K562 (cell line): ENCODE measurements around the gene PCSK6. TPM values are rescaled to one million over a fixed set of nuclear protein-coding genes. Genes with fewer than 3 reads are reported as not detected.

Source experiments
- ARID3A ChIP-seq: IDR thresholded peaks from 2 replicates; pipeline ENCODE4 v1.6.1; 2012; ENCODE audit warnings: low read depth, low read length, improper control_type of control experiment, borderline replicate concordance
- ELF4 ChIP-seq: fragments of 450-650 bp; formaldehyde crosslinking; IDR thresholded peaks from 2 replicates; pipeline ENCODE4 v1.4.0; 2022; ENCODE audit warnings: missing genetic modification characterization
- EP300 ChIP-seq: IDR thresholded peaks from 2 replicates; pipeline ENCODE4 v1.6.1; 2012; ENCODE audit warnings: low read length, improper control_type of control experiment
- GTF2A2 ChIP-seq: IDR thresholded peaks from 2 replicates; pipeline ENCODE4 v1.6.1; 2016; ENCODE audit warnings: mild to moderate bottlenecking, missing genetic modification characterization, missing compliant biosample characterization
- MEF2A ChIP-seq: IDR thresholded peaks from 2 replicates; pipeline ENCODE4 v1.6.1; 2011; ENCODE audit warnings: low read depth, mild to moderate bottlenecking, low read length, moderate library complexity; ENCODE audit not compliant: control insufficient read depth
- PPARD ChIP-seq: fragments of 250-450 bp; sonication (Bioruptor Pico); IDR thresholded peaks from 2 replicates; pipeline ENCODE4 v1.8.0; 2022; ENCODE audit warnings: inconsistent platforms, mild to moderate bottlenecking, moderate library complexity
- TEAD2 ChIP-seq: fragments of 450-650 bp; IDR thresholded peaks from 2 replicates; pipeline ENCODE4 v1.6.1; 2016; ENCODE audit warnings: missing genetic modification characterization, control low read depth, missing compliant biosample characterization
- THRA ChIP-seq: fragments of 450-650 bp; IDR thresholded peaks from 2 replicates; pipeline ENCODE4 v1.6.1; 2017; ENCODE audit warnings: mild to moderate bottlenecking, moderate library complexity
- ZBTB34 ChIP-seq: fragments of 250-450 bp; sonication (Bioruptor Pico); IDR thresholded peaks from 2 replicates; pipeline ENCODE4 v1.8.0; 2021; ENCODE audit warnings: mild to moderate bottlenecking, moderate library complexity
- ZC3H11A ChIP-seq: IDR thresholded peaks from 2 replicates; pipeline ENCODE4 v1.6.1; 2012; ENCODE audit warnings: low read depth, low read length, improper control_type of control experiment
- ZNF282 ChIP-seq: sonication (generic); formaldehyde crosslinking; IDR thresholded peaks from 2 replicates; pipeline ENCODE4 v1.8.1; 2023; ENCODE audit warnings: missing genetic modification reagents
- polyA plus RNA-seq, 8 experiments: library from polyadenylated mRNA; depleted of rRNA in 4 of 8; stranded (reverse) in 5 of 8; unstranded in 3 of 8; fragments of >200 nt; fragmentation: Nextera tagmentation in 2 of 8; fragmentation: Illumina TruSeq in 1 of 8; extraction: Ambion mirVana in 2 of 8; extraction: Trizol in 1 of 8; gene quantifications; 2 replicates each; pipeline versions ENCODE4 v1.2.1 to v1.2.3, GENCODE V29; 2011 to 2014; ENCODE audit warnings: inconsistent platforms in 1 of 8, missing spikeins in 1 of 8
- total RNA-seq, 7 experiments: library from RNA; depleted of rRNA in 6 of 7; stranded (reverse); fragments of >200 nt in 6 of 7; fragmentation: Illumina TruSeq in 2 of 7; extraction: Trizol in 2 of 7; gene quantifications; 2 replicates each; pipeline versions ENCODE4 v1.2.1 to v1.2.3, GENCODE V29; 2011 to 2021; ENCODE audit warnings: low replicate concordance in 1 of 7

Gene PCSK6
- total and polyA plus RNA-seq, 9 of the 15 experiments (the other 6 are each of a cell fraction or from before 2014, with no cell fraction given): 2.2 to 32.6 (median 14.5) TPM

GRCh38 chr15:101441696-101442095 is 47.8 kb downstream of the PCSK6 start (continued):
- no peak for TF ChIP-seq ARID3A
- TF ChIP-seq ZNF282: no peak
- no peak for TF ChIP-seq TEAD2
- TF ChIP-seq MEF2A: no peak
- TF ChIP-seq ZBTB34 (CRISPR knock-in tag): no peak
- TF ChIP-seq EP300: no peak
- TF ChIP-seq GTF2A2 (tag): no peak
- no peak for TF ChIP-seq PPARD
- no peak for TF ChIP-seq ELF4
- TF ChIP-seq THRA: no peak
- TF ChIP-seq ZC3H11A: no peak
